Activated CD4-positive, alpha-beta T cell treated with anti-CD3 and anti-CD28 coated beads, Interleukin-2, amount 10 ng/mL, durations not matched to agents 24 days and 14 days (primary cell): ENCODE results near the gene CDHR1. TPM values are rescaled to one million over a fixed set of nuclear protein-coding genes. Genes with fewer than 3 reads are reported as not detected.
A peak's percentile ranks its signal among the peaks of the same experiment; 100 is the strongest.

ENCODE experiments used
- DNase-seq: peaks from one replicate; pipeline ENCODE4 v3.0.0; 2022
- H3K27ac Mint-ChIP-seq: one replicate; pipeline ENCODE4 v1.8.0; 2022; ENCODE audit warnings: mild to moderate bottlenecking, mixed read lengths
- H3K27me3 Mint-ChIP-seq: one replicate; pipeline ENCODE4 v1.8.0; 2022; ENCODE audit warnings: mixed read lengths
- H3K36me3 Mint-ChIP-seq: one replicate; pipeline ENCODE4 v1.8.0; 2022; ENCODE audit warnings: low read depth, mild to moderate bottlenecking, mixed read lengths
- H3K4me1 Mint-ChIP-seq: one replicate; pipeline ENCODE4 v1.8.0; 2021; ENCODE audit warnings: mixed read lengths
- H3K4me3 Mint-ChIP-seq: one replicate; pipeline ENCODE4 v1.8.0; 2022; ENCODE audit warnings: mild to moderate bottlenecking, moderate library complexity, mixed read lengths
- H3K9me3 Mint-ChIP-seq: one replicate; pipeline ENCODE4 v1.8.0; 2021; ENCODE audit warnings: mixed read lengths
- intact Hi-C: fragments of 100-400 bp; cut with micrococcal nuclease; formaldehyde crosslinking; loops from one replicate; pipeline ENCODE4 v1.15.1; 2023
- total RNA-seq: library from RNA; stranded (reverse); gene quantifications from 2 replicates; pipeline ENCODE4 v1.2.3, GENCODE V29; 2022

The CDHR1 gene
- total RNA-seq, 1 donor from 2014 or later = 0.33 TPM

DNA sequence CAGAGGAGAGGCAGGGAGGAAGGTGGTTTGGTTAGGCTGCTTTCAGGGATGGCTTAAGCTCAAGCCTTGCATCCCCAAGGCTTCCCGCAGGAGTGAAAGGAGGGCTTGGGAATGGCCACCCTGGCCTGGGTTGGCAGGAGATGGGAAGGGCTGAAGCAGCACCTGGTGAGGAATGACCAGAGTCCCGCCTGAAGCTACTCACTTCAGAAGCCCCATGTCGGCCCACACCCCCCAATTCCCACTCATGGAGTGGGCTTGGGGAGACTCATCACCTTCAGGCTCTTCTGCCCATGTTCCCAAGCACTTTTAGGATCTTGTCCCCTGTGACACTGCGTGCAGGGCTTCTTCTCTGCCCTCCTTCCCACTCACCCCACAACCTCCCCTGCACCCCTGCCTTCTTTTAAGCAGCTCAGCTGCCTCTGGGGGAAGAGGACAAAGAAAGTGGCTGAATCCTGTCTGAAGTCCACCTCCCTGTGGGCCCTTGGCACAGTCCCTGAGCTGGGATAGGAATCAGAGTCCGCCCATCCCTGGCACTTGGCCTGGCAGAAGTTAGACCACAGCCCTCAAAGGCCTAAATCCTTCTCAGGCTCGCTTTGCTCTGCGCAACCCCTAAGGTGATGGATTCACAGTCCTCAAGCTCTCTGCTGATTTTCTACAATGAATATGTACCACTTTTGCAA is 67.0 kb downstream of the CDHR1 start:
- Mint-ChIP-seq H3K27ac (no peak overlapping the region), H3K27me3 (peaks cover 16% of the 10 kb centered on the region), H3K4me3 (no peak overlapping the region), H3K4me1 (peaks cover 7% of the 10 kb centered on the region), H3K9me3 (no peaks in the 10 kb centered on the region), H3K36me3 (no peaks in the 10 kb centered on the region)
- intact Hi-C loops = no loop called here
- DNase-seq = no peak

DNA sequence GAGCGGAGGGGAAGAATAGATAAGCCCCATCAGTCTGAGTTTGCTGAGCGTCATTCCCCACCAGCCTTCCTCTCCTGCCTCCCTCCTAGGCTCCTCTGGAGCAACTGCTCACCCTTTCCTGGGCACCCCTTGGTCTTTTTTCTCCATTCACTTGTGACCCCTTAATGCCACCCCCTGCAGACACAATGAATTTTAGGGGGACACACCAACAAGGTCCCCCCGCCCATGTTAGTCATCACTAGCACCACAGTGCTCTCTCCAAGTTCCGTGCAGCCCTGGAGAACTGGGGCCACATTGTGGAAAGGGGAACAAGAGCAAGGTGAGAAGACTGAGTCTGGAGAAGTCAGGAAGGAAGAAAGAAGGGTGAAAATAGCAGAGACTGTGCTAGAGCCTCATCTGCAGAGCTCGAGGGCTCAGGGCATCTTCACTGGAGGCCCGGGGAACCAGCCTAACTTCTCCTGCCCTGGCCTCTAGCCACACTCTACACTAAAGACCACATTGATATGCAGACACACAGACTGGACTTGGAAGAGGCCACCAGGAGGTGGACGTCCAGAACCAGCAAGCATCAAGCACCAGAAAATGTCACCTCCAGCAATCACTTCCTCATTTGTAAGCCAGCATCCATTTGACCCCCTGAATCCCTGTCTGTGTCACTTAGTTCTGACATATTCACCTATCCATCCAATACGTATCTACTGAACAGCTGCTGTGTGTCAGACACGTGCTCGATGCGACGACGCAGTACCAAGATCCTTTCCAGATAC is 68.0 kb downstream of the CDHR1 start:
- Mint-ChIP-seq H3K27me3 (peaks cover 16% of the 10 kb centered on the region), H3K27ac (no peak overlapping the region), H3K36me3 (no peaks in the 10 kb centered on the region), H3K4me1 (peaks cover 10% of the 10 kb centered on the region), H3K9me3 (no peaks in the 10 kb centered on the region), H3K4me3 (no peak overlapping the region)
- intact Hi-C loops = no loop called here
- no peak for DNase-seq

DNA sequence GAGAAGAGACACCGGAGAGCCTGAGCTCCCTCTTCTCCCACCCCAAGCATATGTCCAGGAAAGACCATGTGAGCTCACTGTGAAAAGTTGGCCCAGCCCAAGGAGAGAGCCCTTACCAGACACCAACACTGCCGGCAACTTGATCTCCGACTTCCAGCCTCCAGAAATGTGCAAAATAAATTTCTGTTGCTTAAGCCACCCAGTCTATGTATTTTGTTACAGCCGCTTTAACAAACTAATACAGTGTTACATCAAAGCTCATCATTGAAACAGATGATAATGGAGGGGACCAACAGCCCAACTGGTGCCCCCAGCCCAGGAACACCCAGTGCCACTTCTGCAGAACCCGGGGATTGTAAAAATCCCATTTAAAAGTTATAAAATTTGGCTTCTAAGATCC is 69.4 kb downstream of the CDHR1 start:
- Mint-ChIP-seq H3K4me1 (peaks cover 16% of the 10 kb centered on the region), H3K27me3 (peaks cover 17% of the 10 kb centered on the region), H3K36me3 (no peaks in the 10 kb centered on the region), H3K9me3 (no peaks in the 10 kb centered on the region), H3K27ac (no peak overlapping the region), H3K4me3 (no peak overlapping the region)
- no peak for DNase-seq
- intact Hi-C loops = loop anchor here (1.0 kb wide), 2 partner anchors 112 to 274 kb away; no protein-coding TSS in a partner anchor

DNA sequence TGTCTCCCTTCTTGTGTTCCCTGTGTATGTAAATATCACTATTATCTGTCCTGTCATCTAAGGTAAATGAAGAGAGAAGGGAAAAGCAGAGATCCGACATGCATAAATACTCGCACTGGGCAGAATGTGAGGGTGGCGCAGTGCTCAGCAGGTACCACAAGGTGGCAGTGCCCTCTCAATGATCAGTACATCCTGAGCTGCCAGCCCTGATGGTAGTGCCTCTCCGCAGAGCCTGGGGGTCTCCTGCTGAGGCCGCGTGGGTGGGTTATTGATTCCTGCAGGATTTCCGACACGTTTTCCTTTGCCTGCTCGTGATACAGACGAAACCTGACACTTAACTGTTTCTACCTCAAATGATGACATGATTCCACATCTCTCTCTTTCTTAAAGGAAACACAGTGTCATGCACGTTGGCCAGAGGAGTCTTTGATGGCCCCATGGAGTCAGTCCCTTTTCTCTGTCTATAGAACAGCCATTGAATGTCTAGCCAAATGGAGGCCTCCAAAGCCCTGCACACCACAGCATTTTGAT is 70.3 kb downstream of the CDHR1 start:
- no peak overlapping the region for H3K27ac Mint-ChIP-seq
- H3K36me3 Mint-ChIP-seq = no peaks in the 10 kb centered on the region
- intact Hi-C loops = loop anchor here (1.0 to 5.0 kb wide), 3 partner anchors 43 to 273 kb away; no protein-coding TSS in a partner anchor
- H3K9me3 Mint-ChIP-seq = no peaks in the 10 kb centered on the region
- H3K4me1 Mint-ChIP-seq = peaks cover 16% of the 10 kb centered on the region
- DNase-seq = peak; percentile 91
- no peak overlapping the region for H3K4me3 Mint-ChIP-seq
- peaks cover 20% of the 10 kb centered on the region for H3K27me3 Mint-ChIP-seq

DNA sequence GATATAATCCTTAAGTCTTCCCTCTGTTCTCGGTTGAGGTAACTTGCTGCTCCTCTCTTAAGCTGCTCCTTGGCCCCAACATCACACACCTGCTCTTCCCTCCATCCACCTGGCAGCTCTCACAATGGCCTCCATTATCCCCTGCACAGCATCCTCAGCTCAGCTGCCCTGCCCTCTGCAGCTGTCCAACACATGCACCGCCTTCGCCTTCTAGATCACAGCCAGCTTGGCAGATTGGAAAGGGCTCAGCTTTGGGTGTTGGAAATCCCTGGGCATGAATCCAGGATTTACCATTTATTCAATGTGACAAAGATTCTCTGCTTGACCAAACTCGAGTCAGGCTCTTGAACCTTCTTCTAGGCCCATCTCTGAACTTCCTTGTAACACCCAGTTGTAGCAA is 71.1 kb downstream of the CDHR1 start:
- no peak overlapping the region for H3K4me3 Mint-ChIP-seq
- H3K4me1 Mint-ChIP-seq = peaks cover 17% of the 10 kb centered on the region
- peaks cover 17% of the 10 kb centered on the region for H3K27me3 Mint-ChIP-seq
- H3K36me3 Mint-ChIP-seq = no peaks in the 10 kb centered on the region
- no peaks in the 10 kb centered on the region for H3K9me3 Mint-ChIP-seq
- no peak for DNase-seq
- H3K27ac Mint-ChIP-seq = no peak overlapping the region
- intact Hi-C loops = loop anchor here (5.0 kb wide), 1 partner anchor 42 kb away; no protein-coding TSS in a partner anchor

DNA sequence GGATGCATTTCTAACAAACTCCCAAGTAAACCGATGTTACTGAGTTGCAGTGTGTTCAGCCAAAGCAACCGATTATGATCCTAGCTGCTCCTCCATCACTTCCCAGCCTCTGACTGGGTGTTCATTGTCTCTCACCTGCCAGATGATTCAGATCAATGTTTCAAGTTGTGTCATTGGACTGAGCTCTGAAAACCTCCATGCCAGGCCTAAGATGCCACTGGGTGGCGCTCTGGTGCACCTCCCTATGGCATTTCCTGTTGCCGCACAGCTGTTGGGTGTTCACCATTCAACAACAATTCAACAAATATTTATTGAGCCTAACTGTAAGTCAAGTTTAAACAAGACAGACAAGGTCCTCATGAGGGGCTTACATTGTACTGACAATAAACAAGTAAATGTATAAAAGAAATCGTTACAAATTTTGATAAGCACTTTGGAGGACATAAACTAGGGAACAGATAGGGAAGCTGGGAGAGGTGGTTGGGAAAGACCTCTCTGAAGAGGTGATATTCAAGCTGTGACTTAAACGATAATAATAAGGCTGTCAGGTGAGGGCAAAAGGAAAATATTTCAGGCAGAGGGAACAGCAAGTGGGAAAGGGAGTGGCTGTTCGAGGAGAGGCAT is 73.3 kb downstream of the CDHR1 start:
- intact Hi-C loops = loop anchor here (1.0 to 5.0 kb wide), 2 partner anchors 40 to 63 kb away; no protein-coding TSS in a partner anchor
- peak overlapping the region; percentile 13 for H3K27ac Mint-ChIP-seq

DNA sequence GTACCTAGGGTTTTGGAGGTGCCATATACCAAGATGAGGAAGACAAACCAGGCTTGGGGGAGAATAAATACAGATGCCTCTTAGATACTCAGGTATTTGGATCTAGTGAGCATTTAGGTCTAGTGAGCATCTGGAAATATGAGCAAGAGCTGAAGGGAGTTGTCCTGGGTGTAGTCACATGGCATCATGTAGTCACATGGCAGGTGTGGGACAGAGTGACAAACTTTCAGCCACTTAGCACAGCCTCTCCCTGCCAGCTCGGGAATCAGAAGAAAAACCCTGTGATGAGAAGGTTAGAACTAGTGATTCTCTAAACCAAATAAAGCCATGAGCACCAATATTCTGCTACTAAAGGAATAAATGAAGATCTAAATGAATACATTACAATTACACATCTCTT is 74.8 kb downstream of the CDHR1 start:
- DNase-seq = no peak
- H3K9me3 Mint-ChIP-seq = no peaks in the 10 kb centered on the region
- H3K27ac Mint-ChIP-seq = no peak overlapping the region
- peaks cover 21% of the 10 kb centered on the region for H3K4me1 Mint-ChIP-seq
- intact Hi-C loops = loop anchor here (5.0 kb wide), 1 partner anchor 38 kb away; no protein-coding TSS in a partner anchor
- H3K36me3 Mint-ChIP-seq = no peaks in the 10 kb centered on the region
- peaks cover 12% of the 10 kb centered on the region for H3K27me3 Mint-ChIP-seq
- H3K4me3 Mint-ChIP-seq = no peak overlapping the region

More for the DNA sequence above, 73.3 kb downstream of the CDHR1 start:
- peaks cover 21% of the 10 kb centered on the region for H3K4me1 Mint-ChIP-seq
- H3K27me3 Mint-ChIP-seq = peaks cover 17% of the 10 kb centered on the region
- no peaks in the 10 kb centered on the region for H3K9me3 Mint-ChIP-seq
- peak; percentile 91 for DNase-seq
- H3K36me3 Mint-ChIP-seq = no peaks in the 10 kb centered on the region
- H3K4me3 Mint-ChIP-seq = no peak overlapping the region

Other genes starting within 250 kb of the CDHR1 start
- 145 and 148 TPM in 2 replicates for gene GHITM, start 55.0 kb upstream of the CDHR1 start, total RNA-seq
- not detected in 2 replicates for gene GPR15LG, start 20.7 kb upstream of the CDHR1 start, total RNA-seq
- not detected in 2 replicates for gene LRIT2, start 31.0 kb downstream of the CDHR1 start, total RNA-seq
- gene LRIT1, start 47.0 kb downstream of the CDHR1 start, total RNA-seq = not detected in 2 replicates
- gene RGR, start 50.5 kb downstream of the CDHR1 start, total RNA-seq = not detected in 2 replicates
- 42.9 and 45.6 TPM in 2 replicates for gene CCSER2, start 134.1 kb downstream of the CDHR1 start, total RNA-seq